Gastroesophageal sphincter (tissue), 4 donors: ENCODE results near the gene MSH5. TPM values are rescaled to one million over a fixed set of nuclear protein-coding genes. Genes with fewer than 3 reads are reported as not detected.

Experiments used
- ATAC-seq: fragments of 150-250 bp; one replicate; pipeline ENCODE4 v1.9.1; 2016; ENCODE audit warnings: mild to moderate bottlenecking, moderate library complexity
- H3K27ac ChIP-seq, 4 donors: fragments of 200-600 bp; sonication (generic) in 3 of 4; 1 replicate in 3 of 4; 2 replicates in 1 of 4; pipeline ENCODE4 v1.5.1; 2016 to 2019
- H3K27me3 ChIP-seq: fragments of 200-600 bp; sonication (generic); one replicate; pipeline ENCODE4 v1.5.1; 2019
- H3K36me3 ChIP-seq, 2 donors: fragments of 200-600 bp; sonication (generic); one replicate each; pipeline ENCODE4 v1.5.1; 2019; ENCODE audit warnings: control low read depth in 1 of 2
- H3K4me1 ChIP-seq, 3 donors: fragments of 200-600 bp; sonication (generic); 1 replicate in 2 of 3; 2 replicates in 1 of 3; pipeline ENCODE4 v1.5.1; 2016 to 2019; ENCODE audit warnings: control low read depth in 2 of 3
- H3K4me3 ChIP-seq, 2 donors: fragments of 200-600 bp; sonication (generic); one replicate each; pipeline ENCODE4 v1.5.1; 2019; ENCODE audit warnings: mild to moderate bottlenecking in 1 of 2, moderate library complexity in 1 of 2
- H3K9me3 ChIP-seq, 3 donors: fragments of 200-600 bp; sonication (generic); one replicate each; pipeline ENCODE4 v1.5.1; 2017 to 2019; ENCODE audit warnings: control low read depth in 2 of 3
- EP300 ChIP-seq: sonication (generic); formaldehyde crosslinking; IDR thresholded peaks from one replicate; pipeline ENCODE4 v1.6.1; 2017; ENCODE audit warnings: antibody characterized with exemption, mild to moderate bottlenecking
- POLR2A ChIP-seq, 2 donors: fragments of 450-650 bp; IDR thresholded peaks; one replicate each; pipeline ENCODE4 v1.6.1; 2017; ENCODE audit warnings: antibody characterized with exemption in 2 of 2, mild to moderate bottlenecking in 2 of 2, moderate library complexity in 1 of 2
- POLR2AphosphoS5 ChIP-seq: sonication (generic); formaldehyde crosslinking; IDR thresholded peaks from one replicate; pipeline ENCODE4 v1.6.1; 2017; ENCODE audit warnings: antibody characterized with exemption
- WGBS, 2 donors: methylation state at CpG; one replicate each; pipeline ENCODE4 v1.1.5; 2018; ENCODE audit warnings: low coverage in 1 of 2; 5-methylcytosine and 5-hydroxymethylcytosine counted together
- total RNA-seq, 4 donors: library from RNA; depleted of rRNA; stranded (reverse); fragments of >200 nt; gene quantifications; one replicate each; pipeline ENCODE4 v1.1.0, GENCODE V29; 2016
- TF ChIP-seq, protein P1 (sequence below), 4 experiments: fragments of 200-600 bp in 2 of 4; fragments of 450-650 bp in 2 of 4; sonication (generic) in 1 of 4; IDR thresholded peaks; one replicate each; pipeline ENCODE4 v1.5.1; 2017 to 2019; ENCODE audit warnings: antibody characterized with exemption in 4 of 4, mild to moderate bottlenecking in 2 of 4, moderate library complexity in 2 of 4

MSH5 gene
- total RNA-seq, 4 donors from 2014 or later = 1.9 to 12.7 (median 6.7) TPM

DNA sequence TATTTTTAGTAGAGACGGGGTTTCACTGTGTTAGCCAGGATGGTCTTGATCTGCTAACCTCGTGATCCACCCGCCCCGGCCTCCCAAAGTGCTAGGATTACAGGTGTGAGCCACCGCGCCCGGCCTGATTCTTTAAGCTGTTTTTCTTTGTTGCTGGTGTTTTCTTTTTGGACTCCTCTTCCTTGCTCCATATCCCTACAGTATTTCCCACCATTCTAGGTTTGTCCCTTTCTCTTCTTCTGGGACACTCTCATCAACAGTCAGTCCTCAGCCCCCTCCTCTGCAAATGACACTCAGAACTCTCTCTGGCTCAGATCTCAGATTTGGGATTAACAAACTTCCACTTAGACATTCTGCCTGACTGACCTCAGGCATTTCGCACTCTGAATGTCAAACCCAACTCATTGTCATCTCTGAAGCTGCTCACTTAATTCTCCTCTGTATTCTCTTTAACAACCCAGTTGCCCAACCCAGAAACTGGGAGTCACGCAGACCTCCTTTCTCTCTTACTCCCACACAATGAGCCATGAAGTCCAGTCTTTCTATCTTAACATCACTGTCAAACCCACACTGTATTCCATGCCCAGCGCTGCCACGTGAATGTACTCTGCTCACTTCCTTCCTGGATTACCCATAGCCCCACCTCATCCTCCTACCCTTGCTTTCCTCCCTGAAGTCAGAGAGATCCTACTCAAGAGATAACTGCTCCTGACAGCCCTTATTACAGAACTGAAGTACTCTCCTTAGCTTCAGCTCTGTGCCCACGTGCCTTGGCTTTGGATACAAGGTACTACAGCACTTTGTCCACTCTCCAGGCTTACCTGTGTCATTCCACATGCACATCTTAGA is 14.1 kb upstream of the MSH5 start:
- Histone ChIP-seq H3K27me3 (no peaks in the 10 kb centered on the region), H3K4me3 (no peak overlapping the region), H3K4me1 (peaks cover 0 to 34% (median 18%) of the 10 kb centered on the region in 3 donors), H3K9me3 (no peaks in the 10 kb centered on the region), H3K36me3 (peaks cover 0 to 36% of the 10 kb centered on the region in 2 donors), H3K27ac (peak overlapping the region in 1 of 4 donors; percentile 98)
- ATAC-seq = no peak
- WGBS, 2 donors = 75 to 85% methylated on average over 6 to 9 of the region's 12 CpGs
- TF ChIP-seq POLR2AphosphoS5 (no peak), EP300 (no peak), POLR2A (IDR thresholded peaks at IDR 0.05) (no peak)
- TF ChIP-seq, protein P1, sequence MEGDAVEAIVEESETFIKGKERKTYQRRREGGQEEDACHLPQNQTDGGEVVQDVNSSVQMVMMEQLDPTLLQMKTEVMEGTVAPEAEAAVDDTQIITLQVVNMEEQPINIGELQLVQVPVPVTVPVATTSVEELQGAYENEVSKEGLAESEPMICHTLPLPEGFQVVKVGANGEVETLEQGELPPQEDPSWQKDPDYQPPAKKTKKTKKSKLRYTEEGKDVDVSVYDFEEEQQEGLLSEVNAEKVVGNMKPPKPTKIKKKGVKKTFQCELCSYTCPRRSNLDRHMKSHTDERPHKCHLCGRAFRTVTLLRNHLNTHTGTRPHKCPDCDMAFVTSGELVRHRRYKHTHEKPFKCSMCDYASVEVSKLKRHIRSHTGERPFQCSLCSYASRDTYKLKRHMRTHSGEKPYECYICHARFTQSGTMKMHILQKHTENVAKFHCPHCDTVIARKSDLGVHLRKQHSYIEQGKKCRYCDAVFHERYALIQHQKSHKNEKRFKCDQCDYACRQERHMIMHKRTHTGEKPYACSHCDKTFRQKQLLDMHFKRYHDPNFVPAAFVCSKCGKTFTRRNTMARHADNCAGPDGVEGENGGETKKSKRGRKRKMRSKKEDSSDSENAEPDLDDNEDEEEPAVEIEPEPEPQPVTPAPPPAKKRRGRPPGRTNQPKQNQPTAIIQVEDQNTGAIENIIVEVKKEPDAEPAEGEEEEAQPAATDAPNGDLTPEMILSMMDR (IDR thresholded peaks at IDR 0.05) = no peak

GRCh38 chr6:31727034-31727716 is 12.6 kb upstream of the MSH5 start:
- no peak for TF ChIP-seq EP300
- no peak for TF ChIP-seq POLR2AphosphoS5
- no peak for TF ChIP-seq POLR2A (IDR thresholded peaks at IDR 0.05)
- TF ChIP-seq, protein P1 (IDR thresholded peaks at IDR 0.05) = no peak
- Histone ChIP-seq H3K4me3 (peak overlapping the region in 1 of 2 donors; percentile 80), H3K4me1 (peaks cover 0 to 47% (median 20%) of the 10 kb centered on the region in 3 donors), H3K36me3 (peaks cover 0 to 50% of the 10 kb centered on the region in 2 donors), H3K27me3 (no peaks in the 10 kb centered on the region), H3K27ac (peak overlapping the region in 3 of 4 donors; percentile 94 to 99 (median 98)), H3K9me3 (no peaks in the 10 kb centered on the region)
- ATAC-seq = no peak
- WGBS, 2 donors = 60% methylated on average over 2 of the region's 7 CpGs; no CpG with 5 or more reads in 1 of the 2 donors

- H3K4me1 ChIP-seq = peaks cover 0 to 55% (median 20%) of the 10 kb centered on the region in 3 donors
- ATAC-seq = no peak
- no peaks in the 10 kb centered on the region for H3K9me3 ChIP-seq
- peaks cover 0 to 59% of the 10 kb centered on the region in 2 donors for H3K36me3 ChIP-seq
- TF ChIP-seq, protein P1 (IDR thresholded peaks at IDR 0.05) = no peak
- no peak for TF ChIP-seq POLR2A (IDR thresholded peaks at IDR 0.05)
- 47 to 100% methylated on average over 1 to 8 of the region's 41 CpGs for WGBS, 2 donors
- peak overlapping the region; percentile 80 to 92 for H3K4me3 ChIP-seq
- H3K27ac ChIP-seq = peak overlapping the region; percentile 8 to 99 (median 96)
- H3K27me3 ChIP-seq = no peaks in the 10 kb centered on the region
These were observed 11.8 kb upstream of the MSH5 start for GRCh38 chr6:31727717-31728671.

- Histone ChIP-seq H3K4me3 (peak within 1 kb of the TSS; percentile 80 to 92), H3K27me3 (no peaks in the 10 kb centered on the region), H3K36me3 (peaks cover 0 to 68% of the 10 kb centered on the region in 2 donors), H3K9me3 (no peaks in the 10 kb centered on the region), H3K27ac (peak within 1 kb of the TSS; percentile 94 to 99 (median 96)), H3K4me1 (peaks cover 0 to 64% (median 23%) of the 10 kb centered on the region in 3 donors)
- ATAC-seq = peak; percentile 26
- TF ChIP-seq EP300 (no peak), POLR2A (IDR thresholded peaks at IDR 0.05) (peak in 1 of 2 donors; percentile 8), POLR2AphosphoS5 (no peak)
- TF ChIP-seq, protein P1 (IDR thresholded peaks at IDR 0.05) = peak in 1 of 4 experiments; percentile 56
- 0 to 5% methylated on average over 3 to 7 of the region's 36 CpGs for WGBS, 2 donors
These were observed 10.9 kb upstream of the MSH5 start, which contains the start of gene DDAH2 for GRCh38 chr6:31728767-31729514. DDAH2 (minus strand) TSS chr6:31729299; CDS start chr6:31729161, 138 bp downstream.
